RWPE2 (cell line): ENCODE results near the gene TSPAN32.

ENCODE experiments used
- ATAC-seq: fragments of 200-7000 bp; cut with Tn5 transposase; 3 replicates; pipeline ENCODE4 v1.9.1; 2021; ENCODE audit warnings: low read depth
- DNase-seq: peaks from one replicate; pipeline ENCODE4 v3.0.0-alpha.2; 2020; ENCODE audit warnings: low spot score
- H3K27ac ChIP-seq: fragments of 450-650 bp; 2 replicates; pipeline ENCODE4 v1.5.1; 2017; ENCODE audit warnings: mild to moderate bottlenecking; ENCODE audit not compliant: poor library complexity, severe bottlenecking
- H3K27me3 ChIP-seq: fragments of 250-450 bp; sonication (Bioruptor Pico); 2 replicates; pipeline ENCODE4 v1.5.1; 2021; ENCODE audit warnings: mild to moderate bottlenecking, moderate library complexity; ENCODE audit not compliant: insufficient read depth, poor library complexity, severe bottlenecking
- H3K36me3 ChIP-seq: fragments of 250-450 bp; sonication (Bioruptor Pico); 2 replicates; pipeline ENCODE4 v1.5.1; 2020; ENCODE audit warnings: low read depth, mild to moderate bottlenecking, moderate library complexity
- H3K4me1 ChIP-seq: fragments of 250-450 bp; sonication (Bioruptor Pico); 2 replicates; pipeline ENCODE4 v1.5.1; 2021; ENCODE audit warnings: mild to moderate bottlenecking, moderate library complexity; ENCODE audit not compliant: insufficient read depth, poor library complexity, severe bottlenecking
- H3K4me3 ChIP-seq: fragments of 250-450 bp; sonication (Bioruptor Pico); 2 replicates; pipeline ENCODE4 v1.5.1; 2021; ENCODE audit warnings: mild to moderate bottlenecking, moderate library complexity; ENCODE audit not compliant: severe bottlenecking
- H3K9me3 ChIP-seq: fragments of 250-450 bp; sonication (Bioruptor Pico); 2 replicates; pipeline ENCODE4 v1.5.1; 2021; ENCODE audit warnings: mild to moderate bottlenecking, moderate library complexity; ENCODE audit not compliant: severe bottlenecking
- CTCF ChIP-seq: fragments of 450-650 bp; IDR thresholded peaks from one replicate; pipeline ENCODE4 v1.5.1; 2017; ENCODE audit warnings: mild to moderate bottlenecking, moderate library complexity; ENCODE audit not compliant: poor library complexity, severe bottlenecking

TSPAN32 gene

DNA sequence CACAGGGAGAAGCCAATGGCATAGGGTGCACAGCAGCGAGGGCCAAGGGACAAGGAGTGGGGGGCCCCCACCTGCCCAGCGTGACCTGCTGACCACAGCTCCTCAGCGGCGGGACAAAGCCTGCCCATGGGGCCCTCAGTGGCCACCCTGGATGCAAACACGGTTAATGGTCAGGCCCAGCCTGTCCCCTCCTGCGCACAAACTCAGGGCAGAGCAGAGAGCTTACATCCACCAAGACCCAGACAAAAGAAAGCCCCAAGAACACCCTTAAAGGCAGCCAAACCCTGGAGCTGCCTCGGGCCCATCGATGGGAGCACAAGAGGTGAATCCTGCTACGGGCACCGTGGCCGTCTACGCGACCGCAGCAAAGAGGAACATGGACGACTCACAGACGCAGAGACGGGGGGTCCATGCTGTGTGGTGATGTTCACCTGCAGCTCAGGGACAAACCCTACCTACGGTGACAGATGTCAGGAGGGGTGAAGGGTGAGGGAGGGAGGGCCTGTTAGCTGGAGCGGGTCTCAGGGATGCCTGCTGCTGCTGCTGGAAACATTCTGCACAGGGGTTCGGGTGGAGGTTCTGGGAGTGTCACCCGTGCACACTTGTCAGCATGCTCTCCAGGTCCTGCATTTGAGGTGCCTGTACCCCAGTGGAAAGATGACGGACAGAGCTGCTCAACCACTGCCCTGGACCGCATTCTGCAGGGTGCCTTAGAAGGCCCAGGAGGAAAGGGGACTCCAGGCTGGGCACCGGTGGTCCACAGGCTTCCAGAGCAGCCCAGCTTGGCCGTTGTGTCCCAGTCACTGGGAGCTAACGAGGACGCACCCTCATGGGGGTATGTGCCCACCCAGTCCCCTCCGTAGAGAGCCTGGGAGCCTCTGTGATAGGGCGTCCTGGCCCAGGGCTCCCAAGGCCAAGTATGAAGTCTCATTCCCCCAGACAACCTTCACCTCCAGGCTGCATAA is 43.0 kb upstream of the TSPAN32 start:
- ATAC-seq (no peak), DNase-seq (peak; percentile 45)
- Histone ChIP-seq H3K27me3 (no peaks in the 10 kb centered on the region), H3K4me1 (peaks cover 13% of the 10 kb centered on the region), H3K36me3 (no peaks in the 10 kb centered on the region), H3K9me3 (no peaks in the 10 kb centered on the region), H3K27ac (no peak overlapping the region), H3K4me3 (no peak overlapping the region)
- no peak for TF ChIP-seq CTCF

- Histone ChIP-seq H3K4me3 (no peak overlapping the region), H3K4me1 (peaks cover 13% of the 10 kb centered on the region), H3K36me3 (no peaks in the 10 kb centered on the region), H3K9me3 (no peaks in the 10 kb centered on the region), H3K27ac (no peak overlapping the region), H3K27me3 (no peaks in the 10 kb centered on the region)
- no peak for TF ChIP-seq CTCF
- DNase-seq (peak; percentile 48), ATAC-seq (no peak)
These were observed 42.4 kb upstream of the TSPAN32 start for GRCh38 chr11:2259466-2259830.

DNA sequence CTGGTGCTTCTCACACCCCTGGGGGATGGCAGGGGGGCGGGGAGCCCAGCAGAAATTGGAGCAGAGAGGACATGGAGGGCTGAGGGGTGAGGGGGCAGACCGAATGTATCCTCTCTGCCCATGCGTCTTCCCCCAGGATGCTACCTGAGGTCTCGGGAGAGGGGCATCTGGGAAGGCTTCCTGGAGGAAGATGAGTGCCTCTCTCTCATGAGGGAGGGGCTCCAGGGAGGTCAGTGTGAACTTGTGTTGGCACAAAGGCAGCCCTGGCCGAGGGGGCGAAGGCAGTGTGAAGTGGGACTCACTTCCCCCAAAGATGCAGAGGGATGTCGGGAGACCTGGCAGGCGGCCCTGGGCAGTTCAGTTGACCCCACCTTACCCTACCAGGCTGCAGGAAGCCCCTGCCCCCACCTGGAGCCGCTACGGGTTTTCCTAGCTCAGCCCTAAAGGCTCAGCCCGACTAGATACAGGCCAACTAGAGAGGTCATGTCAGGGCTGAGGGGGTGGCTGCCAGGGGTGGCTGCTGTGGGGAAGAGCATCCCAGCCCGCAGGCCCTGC is 41.8 kb upstream of the TSPAN32 start:
- no peak for ATAC-seq
- DNase-seq = peak; percentile 61
- Histone ChIP-seq H3K9me3 (no peaks in the 10 kb centered on the region), H3K4me3 (no peak overlapping the region), H3K27me3 (no peaks in the 10 kb centered on the region), H3K27ac (no peak overlapping the region), H3K36me3 (no peaks in the 10 kb centered on the region), H3K4me1 (peaks cover 13% of the 10 kb centered on the region)
- no peak for TF ChIP-seq CTCF

DNA sequence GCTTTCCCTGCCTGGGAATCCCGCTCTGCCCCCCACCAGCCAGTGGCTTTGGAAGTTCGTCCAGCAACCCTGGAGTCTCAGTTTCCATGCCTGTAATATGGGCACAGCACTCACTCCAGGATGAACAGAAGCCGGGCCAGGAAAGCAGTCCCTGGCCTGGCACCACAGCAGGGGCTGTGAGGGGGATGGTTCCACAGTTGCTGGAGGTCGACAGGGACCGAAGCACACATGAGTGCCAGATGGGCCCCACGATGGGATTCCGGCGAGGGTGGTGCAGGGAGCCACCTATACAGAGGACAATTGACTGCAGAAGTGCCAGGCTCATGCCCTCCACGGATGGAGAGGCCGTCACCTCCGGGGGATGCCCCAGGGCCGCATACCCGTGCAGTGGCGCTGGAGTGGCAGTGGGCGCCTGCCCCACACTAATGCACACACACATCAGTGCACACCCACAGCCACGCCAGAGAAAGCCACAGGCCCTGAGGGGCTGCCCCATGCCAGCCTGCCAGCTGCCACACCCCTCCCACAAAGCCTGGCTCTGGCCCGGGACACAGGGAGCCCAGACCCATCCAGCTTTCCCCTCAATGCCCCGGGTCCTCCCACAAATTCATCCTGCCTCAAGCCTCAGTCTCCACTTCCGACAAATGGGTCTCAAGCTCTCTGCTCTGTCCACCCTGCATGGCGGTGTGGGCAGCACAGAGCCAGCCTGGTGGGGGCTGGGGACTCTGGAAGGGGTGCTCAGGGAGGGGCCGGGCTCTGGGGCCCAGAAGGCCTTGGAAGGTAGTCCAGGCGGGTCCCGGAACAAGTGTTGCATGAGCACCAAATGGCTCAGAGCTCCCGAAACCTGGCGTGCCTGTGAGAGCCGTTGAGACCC is 41.1 kb upstream of the TSPAN32 start:
- peak; percentile 52 for DNase-seq
- Histone ChIP-seq H3K4me1 (peaks cover 13% of the 10 kb centered on the region), H3K9me3 (no peaks in the 10 kb centered on the region), H3K4me3 (no peak overlapping the region), H3K27me3 (no peaks in the 10 kb centered on the region), H3K36me3 (no peaks in the 10 kb centered on the region), H3K27ac (no peak overlapping the region)
- no peak for ATAC-seq
- TF ChIP-seq CTCF = no peak
